ENCODE measurements around the gene SLC12A7.
A peak's percentile ranks its signal among the peaks of the same experiment; 100 is the strongest.

SLC12A7 gene

GRCh38 chr5:1039706-1040260 lies 72.1 kb downstream of the SLC12A7 start:
- no peaks in the 10 kb centered on the region for H3K27me3 ChIP-seq
- no peaks in the 10 kb centered on the region for H3K4me1 ChIP-seq
- H3K9me3 ChIP-seq, result peaks cover 3% of the 10 kb centered on the region; the same call in 1 of the 2 replicates
- no peaks in the 10 kb centered on the region for H3K36me3 ChIP-seq
- H3K4me3 ChIP-seq (ENCODE audit: low read depth, low read length), result no peak overlapping the region
- no peak for TF ChIP-seq CTCF (IDR thresholded peaks at IDR 0.05; ENCODE audit: low read depth, low read length)
- DNase-seq, result no peak

DNA sequence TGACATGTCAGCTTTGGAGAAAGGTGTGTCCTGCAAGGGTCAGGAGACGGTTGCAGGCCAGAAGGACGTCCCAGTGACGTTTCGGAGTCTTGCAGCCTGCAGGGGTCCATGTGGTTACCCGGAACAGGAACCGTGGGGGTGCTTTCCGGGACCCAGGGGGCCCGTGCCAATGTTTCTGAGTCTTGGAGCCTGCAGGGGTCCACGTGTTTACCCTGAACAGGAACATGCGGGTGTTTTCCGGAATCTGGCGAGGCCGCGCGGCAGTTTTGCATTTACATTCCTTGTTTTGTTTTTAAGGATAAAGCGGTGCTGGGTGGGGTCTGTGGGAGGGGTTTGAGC lies 72.7 kb downstream of the SLC12A7 start:
- Histone ChIP-seq H3K27me3 (no peaks in the 10 kb centered on the region), H3K9me3 (peaks cover 3% of the 10 kb centered on the region; the same call in 1 of the 2 replicates), H3K4me3 (ENCODE audit: low read depth, low read length) (no peak overlapping the region), H3K36me3 (no peaks in the 10 kb centered on the region), H3K4me1 (no peaks in the 10 kb centered on the region)
- DNase-seq, result no peak
- no peak for TF ChIP-seq CTCF (IDR thresholded peaks at IDR 0.05; ENCODE audit: low read depth, low read length)

GRCh38 chr5:1038417-1039209 lies 73.2 kb downstream of the SLC12A7 start:
- H3K4me1 ChIP-seq, result no peaks in the 10 kb centered on the region
- no peak overlapping the region for H3K4me3 ChIP-seq (ENCODE audit: low read depth, low read length)
- no peaks in the 10 kb centered on the region for H3K36me3 ChIP-seq
- H3K27me3 ChIP-seq, result no peaks in the 10 kb centered on the region
- no peak for TF ChIP-seq CTCF (IDR thresholded peaks at IDR 0.05; ENCODE audit: low read depth, low read length)
- H3K9me3 ChIP-seq, result peaks cover 3% of the 10 kb centered on the region; the same call in 1 of the 2 replicates
- peak; percentile 9 for DNase-seq

DNA sequence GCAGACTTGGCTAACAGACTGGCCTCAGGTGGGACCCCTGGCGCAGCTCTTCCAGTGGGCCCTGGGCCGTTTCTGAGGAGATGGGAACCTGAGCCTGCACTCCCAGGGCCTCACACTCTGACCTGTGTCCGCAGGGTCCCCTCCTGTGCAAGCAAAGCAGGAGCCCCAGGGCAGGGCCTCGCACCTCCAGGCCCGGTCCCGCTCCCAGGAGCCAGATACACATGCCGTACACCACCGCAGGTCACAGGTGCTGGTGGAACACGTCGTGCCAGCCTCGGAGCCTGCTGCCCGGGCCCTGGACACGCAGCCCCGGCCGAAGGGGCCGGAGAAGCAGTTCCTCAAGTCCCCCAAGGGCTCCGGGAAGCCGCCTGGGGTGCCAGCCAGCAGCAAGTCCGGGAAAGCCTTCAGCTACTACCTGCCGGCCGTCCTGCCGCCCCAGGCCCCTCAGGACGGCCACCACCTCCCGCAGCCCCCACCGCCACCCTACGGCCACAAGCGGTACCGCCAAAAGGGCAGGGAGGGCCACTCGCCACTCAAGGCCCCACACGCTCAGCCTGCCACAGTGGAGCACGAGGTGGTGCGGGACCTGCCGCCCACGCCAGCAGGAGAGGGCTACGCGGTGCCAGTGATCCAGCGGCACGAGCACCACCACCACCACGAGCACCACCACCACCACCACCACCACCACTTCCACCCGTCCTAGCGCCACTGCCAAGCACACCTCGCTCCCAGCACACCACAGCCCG lies 74.0 kb downstream of the SLC12A7 start:
- Histone ChIP-seq H3K36me3 (no peaks in the 10 kb centered on the region), H3K9me3 (peaks cover 3% of the 10 kb centered on the region; the same call in 1 of the 2 replicates), H3K27me3 (no peaks in the 10 kb centered on the region), H3K4me1 (no peaks in the 10 kb centered on the region), H3K4me3 (ENCODE audit: low read depth, low read length) (no peak overlapping the region)
- TF ChIP-seq CTCF (IDR thresholded peaks at IDR 0.05; ENCODE audit: low read depth, low read length), result no peak
- peak; percentile 5 for DNase-seq

DNA sequence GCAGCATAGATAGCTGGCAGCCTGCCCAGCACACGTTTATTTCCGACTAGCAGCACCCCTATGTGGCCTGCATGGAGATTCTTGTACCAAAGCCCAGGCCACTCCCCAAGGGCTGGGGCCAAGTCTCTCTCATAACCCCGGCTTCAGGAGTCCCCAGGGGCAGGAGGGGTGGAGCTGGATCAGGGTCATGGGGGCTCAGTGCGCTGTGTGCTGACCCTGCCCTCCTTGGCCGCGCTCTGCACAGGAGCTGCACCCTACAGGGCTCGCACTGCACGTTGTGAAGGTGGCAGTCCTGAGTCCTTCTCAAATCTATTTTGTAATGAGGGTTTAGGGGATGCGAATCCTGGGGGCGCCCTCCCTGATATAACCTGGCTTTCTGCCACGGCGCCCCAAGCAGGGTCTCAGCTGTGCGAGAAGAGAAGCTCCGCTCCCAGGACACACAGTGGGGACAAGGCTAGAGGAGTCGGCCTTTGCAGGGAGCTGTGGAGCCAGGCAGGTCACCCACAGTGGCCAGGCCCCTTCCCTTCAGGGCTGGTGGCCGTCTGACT lies 74.7 kb downstream of the SLC12A7 start:
- Histone ChIP-seq H3K27me3 (no peaks in the 10 kb centered on the region), H3K4me3 (ENCODE audit: low read depth, low read length) (no peak overlapping the region), H3K9me3 (peaks cover 3% of the 10 kb centered on the region; the same call in 1 of the 2 replicates), H3K36me3 (no peaks in the 10 kb centered on the region), H3K4me1 (no peaks in the 10 kb centered on the region)
- peak; percentile 13 for DNase-seq
- no peak for TF ChIP-seq CTCF (IDR thresholded peaks at IDR 0.05; ENCODE audit: low read depth, low read length)

Measured in BE2C (cell line).